Caco-2 (cell line): ENCODE results near the gene PGBD5. TPM values are rescaled to one million over a fixed set of nuclear protein-coding genes. Genes with fewer than 3 reads are reported as not detected.

Source experiments
- BruUV-seq: library from RNA; stranded (reverse); fragments of 400-500 nt; replicated peaks from 2 replicates; lab custom pipeline; 2021; lab: Mats Ljungman, UMichigan
- CTCF ChIA-PET: fragments of 300-600 bp; sonication (Branson Sonifier 250); formaldehyde crosslinking; loops from one replicate; lab custom pipeline; 2022; ENCODE audit warnings: antibody characterized with exemption; lab: Charles Lee
- POLR2A ChIA-PET: fragments of 300-600 bp; sonication (Branson Sonifier 250); formaldehyde crosslinking; loops from one replicate; lab custom pipeline; 2022; ENCODE audit warnings: antibody characterized with exemption; lab: Charles Lee
- DNase-seq, 2 experiments: peaks; one replicate each; pipeline versions ENCODE4 v3.0.0 to v3.0.0-alpha.2; 2020 to 2022
- H3K27me3 ChIP-seq: replicated peaks from 2 replicates; pipeline ENCODE4 v1.6.0; 2011; ENCODE audit warnings: low read length; ENCODE audit not compliant: control insufficient read depth, insufficient read depth
- H3K36me3 ChIP-seq: 2 replicates; pipeline ENCODE4 v1.5.1; 2011; ENCODE audit warnings: low read length; ENCODE audit not compliant: control insufficient read depth, insufficient read depth
- H3K4me1 ChIP-seq: fragments of 250-450 bp; sonication (Bioruptor Pico); 2 replicates; pipeline ENCODE4 v1.5.1; 2020; ENCODE audit warnings: mild to moderate bottlenecking
- H3K4me3 ChIP-seq: 2 replicates; pipeline ENCODE4 v1.5.1; 2011; ENCODE audit warnings: low read depth, mild to moderate bottlenecking, control low read depth, low read length
- H3K9me3 ChIP-seq: fragments of 250-450 bp; sonication (Bioruptor Pico); 2 replicates; pipeline ENCODE4 v1.5.1; 2020; ENCODE audit warnings: mild to moderate bottlenecking, moderate library complexity
- H3K27ac Mint-ChIP-seq: one replicate; pipeline ENCODE4 v1.8.0; 2022; ENCODE audit warnings: mixed read lengths; ENCODE audit not compliant: unreplicated experiment
- H3K27me3 Mint-ChIP-seq: one replicate; pipeline ENCODE4 v1.8.0; 2022; ENCODE audit warnings: mixed read lengths; ENCODE audit not compliant: insufficient read depth, unreplicated experiment
- H3K36me3 Mint-ChIP-seq: one replicate; pipeline ENCODE4 v1.8.0; 2022; ENCODE audit warnings: mild to moderate bottlenecking, mixed read lengths; ENCODE audit not compliant: insufficient read depth, unreplicated experiment
- H3K4me1 Mint-ChIP-seq: one replicate; pipeline ENCODE4 v1.8.0; 2022; ENCODE audit warnings: low read depth, mixed read lengths; ENCODE audit not compliant: unreplicated experiment
- H3K4me3 Mint-ChIP-seq: one replicate; pipeline ENCODE4 v1.8.0; 2022; ENCODE audit warnings: mild to moderate bottlenecking, moderate library complexity, mixed read lengths; ENCODE audit not compliant: unreplicated experiment
- H3K9me3 Mint-ChIP-seq: one replicate; pipeline ENCODE4 v1.8.0; 2022; ENCODE audit warnings: mixed read lengths; ENCODE audit not compliant: unreplicated experiment
- intact Hi-C: fragments of 100-400 bp; cut with micrococcal nuclease; formaldehyde crosslinking; loops from one replicate; pipeline ENCODE4 v1.10.0; 2022; ENCODE audit not compliant: unreplicated experiment
- total RNA-seq: library from RNA; stranded (reverse); gene quantifications from 2 replicates; pipeline ENCODE4 v1.2.3, GENCODE V29; 2022
- TF ChIP-seq, protein P1 (sequence below), 2 experiments: fragments of 200-600 bp in 1 of 2; IDR thresholded peaks; 1 replicate in 1 of 2; 2 replicates in 1 of 2; pipeline versions ENCODE4 v1.5.1 to v1.8.0; 2011 to 2022; ENCODE audit warnings: antibody characterized with exemption in 1 of 2, control low read depth in 1 of 2, inconsistent platforms in 1 of 2, low read depth in 1 of 2, low read length in 1 of 2, mild to moderate bottlenecking in 1 of 2, moderate library complexity in 1 of 2; ENCODE audit not compliant: insufficient read depth in 1 of 2, severe bottlenecking in 1 of 2, unreplicated experiment in 1 of 2

Gene PGBD5
- total RNA-seq, 1 experiment from 2014 or later, result 2.4 TPM

DNA sequence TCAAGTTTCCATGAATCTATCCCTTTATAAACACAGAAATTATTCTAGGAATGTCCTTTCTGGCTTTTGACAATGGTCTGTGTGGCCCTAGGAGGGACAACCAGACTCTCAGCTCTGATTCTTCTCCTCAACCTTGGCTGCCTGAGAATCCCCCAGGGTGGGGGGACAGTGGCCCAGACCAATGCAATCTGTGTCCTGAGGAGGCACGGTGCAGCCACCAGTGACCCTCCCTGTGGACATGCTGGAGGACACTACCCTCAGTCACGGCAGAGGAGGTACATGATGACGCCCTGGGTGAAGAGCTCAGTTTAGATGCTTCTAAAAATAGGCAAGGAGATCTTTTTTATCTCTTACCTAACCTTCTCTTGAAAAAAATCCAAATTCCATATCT, 91.7 kb downstream of the PGBD5 start:
- CTCF ChIA-PET, result no interaction called here
- no peaks in the 10 kb centered on the region for H3K36me3 ChIP-seq
- no TSS peak for BruUV-seq
- H3K9me3 ChIP-seq, result no peaks in the 10 kb centered on the region
- H3K4me1 Mint-ChIP-seq, result no peaks in the 10 kb centered on the region
- no peaks in the 10 kb centered on the region for H3K27me3 Mint-ChIP-seq
- intact Hi-C loops, result no loop called here
- H3K9me3 Mint-ChIP-seq, result no peaks in the 10 kb centered on the region
- H3K4me3 ChIP-seq, result no peak overlapping the region
- no peak overlapping the region for H3K4me3 Mint-ChIP-seq
- POLR2A ChIA-PET, result no interaction called here
- DNase-seq, result no peak
- no peaks in the 10 kb centered on the region for H3K36me3 Mint-ChIP-seq
- TF ChIP-seq, protein P1, sequence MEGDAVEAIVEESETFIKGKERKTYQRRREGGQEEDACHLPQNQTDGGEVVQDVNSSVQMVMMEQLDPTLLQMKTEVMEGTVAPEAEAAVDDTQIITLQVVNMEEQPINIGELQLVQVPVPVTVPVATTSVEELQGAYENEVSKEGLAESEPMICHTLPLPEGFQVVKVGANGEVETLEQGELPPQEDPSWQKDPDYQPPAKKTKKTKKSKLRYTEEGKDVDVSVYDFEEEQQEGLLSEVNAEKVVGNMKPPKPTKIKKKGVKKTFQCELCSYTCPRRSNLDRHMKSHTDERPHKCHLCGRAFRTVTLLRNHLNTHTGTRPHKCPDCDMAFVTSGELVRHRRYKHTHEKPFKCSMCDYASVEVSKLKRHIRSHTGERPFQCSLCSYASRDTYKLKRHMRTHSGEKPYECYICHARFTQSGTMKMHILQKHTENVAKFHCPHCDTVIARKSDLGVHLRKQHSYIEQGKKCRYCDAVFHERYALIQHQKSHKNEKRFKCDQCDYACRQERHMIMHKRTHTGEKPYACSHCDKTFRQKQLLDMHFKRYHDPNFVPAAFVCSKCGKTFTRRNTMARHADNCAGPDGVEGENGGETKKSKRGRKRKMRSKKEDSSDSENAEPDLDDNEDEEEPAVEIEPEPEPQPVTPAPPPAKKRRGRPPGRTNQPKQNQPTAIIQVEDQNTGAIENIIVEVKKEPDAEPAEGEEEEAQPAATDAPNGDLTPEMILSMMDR (IDR thresholded peaks at IDR 0.05; ENCODE audit: insufficient read depth in 1 of 2, low read depth in 1 of 2, low read length in 1 of 2, severe bottlenecking in 1 of 2, unreplicated experiment in 1 of 2), result no peak
- H3K27ac Mint-ChIP-seq, result no peak overlapping the region
- no peaks in the 10 kb centered on the region for H3K27me3 ChIP-seq
- no peaks in the 10 kb centered on the region for H3K4me1 ChIP-seq

GRCh38 chr1:230333590-230334446, 92.3 kb downstream of the PGBD5 start:
- TF ChIP-seq, protein P1 (IDR thresholded peaks at IDR 0.05; ENCODE audit: insufficient read depth in 1 of 2, low read depth in 1 of 2, low read length in 1 of 2, severe bottlenecking in 1 of 2, unreplicated experiment in 1 of 2), result no peak
- no peak overlapping the region for H3K27ac Mint-ChIP-seq
- no peak overlapping the region for H3K4me3 Mint-ChIP-seq
- no peak overlapping the region for H3K4me3 ChIP-seq
- intact Hi-C loops, result no loop called here
- no peaks in the 10 kb centered on the region for H3K4me1 Mint-ChIP-seq
- H3K9me3 ChIP-seq, result no peaks in the 10 kb centered on the region
- POLR2A ChIA-PET, result no interaction called here
- BruUV-seq, result no TSS peak
- CTCF ChIA-PET, result no interaction called here
- H3K27me3 Mint-ChIP-seq, result no peaks in the 10 kb centered on the region
- H3K9me3 Mint-ChIP-seq, result no peaks in the 10 kb centered on the region
- no peaks in the 10 kb centered on the region for H3K27me3 ChIP-seq
- H3K36me3 ChIP-seq, result no peaks in the 10 kb centered on the region
- no peaks in the 10 kb centered on the region for H3K36me3 Mint-ChIP-seq
- no peaks in the 10 kb centered on the region for H3K4me1 ChIP-seq
- DNase-seq, result no peak

- no peaks in the 10 kb centered on the region for H3K4me1 Mint-ChIP-seq
- CTCF ChIA-PET, result no interaction called here
- no peak overlapping the region for H3K27ac Mint-ChIP-seq
- no peaks in the 10 kb centered on the region for H3K4me1 ChIP-seq
- H3K4me3 Mint-ChIP-seq, result no peak overlapping the region
- POLR2A ChIA-PET, result no interaction called here
- H3K36me3 Mint-ChIP-seq, result no peaks in the 10 kb centered on the region
- intact Hi-C loops, result no loop called here
- H3K27me3 Mint-ChIP-seq, result no peaks in the 10 kb centered on the region
- no peaks in the 10 kb centered on the region for H3K36me3 ChIP-seq
- H3K27me3 ChIP-seq, result no peaks in the 10 kb centered on the region
- no peaks in the 10 kb centered on the region for H3K9me3 ChIP-seq
- no peak for DNase-seq
- H3K4me3 ChIP-seq, result no peak overlapping the region
- TF ChIP-seq, protein P1 (IDR thresholded peaks at IDR 0.05; ENCODE audit: insufficient read depth in 1 of 2, low read depth in 1 of 2, low read length in 1 of 2, severe bottlenecking in 1 of 2, unreplicated experiment in 1 of 2), result no peak
- no peaks in the 10 kb centered on the region for H3K9me3 Mint-ChIP-seq
- no TSS peak for BruUV-seq
These were observed 93.5 kb downstream of the PGBD5 start for GRCh38 chr1:230332575-230333066.
